Esophagus muscularis mucosa (tissue), 4 donors: ENCODE results near the gene RCN1. TPM values are rescaled to one million over a fixed set of nuclear protein-coding genes. Genes with fewer than 3 reads are reported as not detected.

Experiments
- DNase-seq: peaks from one replicate; pipeline ENCODE4 v3.0.0-alpha.2; 2017; ENCODE audit errors: extremely low spot score
- H3K27ac ChIP-seq, 4 donors: fragments of 200-600 bp; sonication (generic); replicated peaks in 1 of 4; 1 replicate in 3 of 4; 2 replicates in 1 of 4; pipeline ENCODE4 v1.5.1; 2016 to 2019; ENCODE audit warnings: mild to moderate bottlenecking in 1 of 4
- H3K27me3 ChIP-seq, 4 donors: fragments of 200-600 bp; sonication (generic); one replicate each; pipeline versions ENCODE4 v1.5.1 to v1.6.0; 2016 to 2019
- H3K36me3 ChIP-seq, 4 donors: fragments of 200-600 bp; sonication (generic); one replicate each; pipeline ENCODE4 v1.5.1; 2016 to 2019
- H3K4me1 ChIP-seq, 4 donors: fragments of 200-600 bp; sonication (generic); one replicate each; pipeline ENCODE4 v1.5.1; 2016 to 2019
- H3K4me3 ChIP-seq, 4 donors: fragments of 200-600 bp; sonication (generic); 1 replicate in 2 of 4; 2 replicates in 2 of 4; pipeline ENCODE4 v1.5.1; 2016 to 2019; ENCODE audit warnings: mild to moderate bottlenecking in 4 of 4, moderate library complexity in 1 of 4
- H3K9me3 ChIP-seq, 4 donors: fragments of 200-600 bp; sonication (generic); 1 replicate in 3 of 4; 2 replicates in 1 of 4; pipeline ENCODE4 v1.5.1; 2016 to 2019
- EP300 ChIP-seq: sonication (generic); formaldehyde crosslinking; IDR thresholded peaks from one replicate; pipeline ENCODE4 v1.6.1; 2017; ENCODE audit warnings: antibody characterized with exemption
- POLR2A ChIP-seq: fragments of 450-650 bp; IDR thresholded peaks from one replicate; pipeline ENCODE4 v1.6.1; 2017; ENCODE audit warnings: antibody characterized with exemption, moderate library complexity, mild to moderate bottlenecking, low read depth
- POLR2AphosphoS5 ChIP-seq, 2 donors: sonication (generic); formaldehyde crosslinking; IDR thresholded peaks; one replicate each; pipeline ENCODE4 v1.6.1; 2017; ENCODE audit warnings: antibody characterized with exemption in 2 of 2
- WGBS: methylation state at CpG from one replicate; pipeline ENCODE4 v1.1.5; 2018; 5-methylcytosine and 5-hydroxymethylcytosine counted together
- intact Hi-C: fragments of 100-400 bp; cut with DNase I; formaldehyde crosslinking; loops from one replicate; pipeline ENCODE4 v1.15.1; 2023
- total RNA-seq, 4 donors: library from RNA; depleted of rRNA; stranded (reverse); fragments of >200 nt; gene quantifications; one replicate each; pipeline versions ENCODE4 v1.1.0 to v1.2.1, GENCODE V29; 2016
- TF ChIP-seq, protein P1 (sequence below), 3 experiments: fragments of 200-600 bp in 2 of 3; fragments of 450-650 bp in 1 of 3; sonication (generic) in 2 of 3; IDR thresholded peaks; one replicate each; pipeline ENCODE4 v1.5.1; 2017 to 2019; ENCODE audit warnings: antibody characterized with exemption in 3 of 3, mild to moderate bottlenecking in 2 of 3, moderate library complexity in 1 of 3

RCN1 gene
- total RNA-seq, 4 donors from 2014 or later = 27.8 to 67.8 (median 48.8) TPM

GRCh38 chr11:32094923-32095322, 4.0 kb downstream of the RCN1 start:
- intact Hi-C loops = no loop called here

GRCh38 chr11:32098142-32098903, 7.4 kb downstream of the RCN1 start:
- Histone ChIP-seq H3K27me3 (no peaks in the 10 kb centered on the region), H3K9me3 (no peaks in the 10 kb centered on the region), H3K4me3 (no peak overlapping the region), H3K36me3 (peaks cover 22 to 63% (median 54%) of the 10 kb centered on the region in 4 donors), H3K4me1 (peaks cover 0 to 13% (median 8%) of the 10 kb centered on the region in 4 donors), H3K27ac (no peak overlapping the region)
- WGBS = 95% methylated on average over 8 of the region's 8 CpGs
- intact Hi-C loops = no loop called here
- TF ChIP-seq POLR2AphosphoS5 (IDR thresholded peaks at IDR 0.05) (no peak), EP300 (no peak), POLR2A (no peak)
- TF ChIP-seq, protein P1, sequence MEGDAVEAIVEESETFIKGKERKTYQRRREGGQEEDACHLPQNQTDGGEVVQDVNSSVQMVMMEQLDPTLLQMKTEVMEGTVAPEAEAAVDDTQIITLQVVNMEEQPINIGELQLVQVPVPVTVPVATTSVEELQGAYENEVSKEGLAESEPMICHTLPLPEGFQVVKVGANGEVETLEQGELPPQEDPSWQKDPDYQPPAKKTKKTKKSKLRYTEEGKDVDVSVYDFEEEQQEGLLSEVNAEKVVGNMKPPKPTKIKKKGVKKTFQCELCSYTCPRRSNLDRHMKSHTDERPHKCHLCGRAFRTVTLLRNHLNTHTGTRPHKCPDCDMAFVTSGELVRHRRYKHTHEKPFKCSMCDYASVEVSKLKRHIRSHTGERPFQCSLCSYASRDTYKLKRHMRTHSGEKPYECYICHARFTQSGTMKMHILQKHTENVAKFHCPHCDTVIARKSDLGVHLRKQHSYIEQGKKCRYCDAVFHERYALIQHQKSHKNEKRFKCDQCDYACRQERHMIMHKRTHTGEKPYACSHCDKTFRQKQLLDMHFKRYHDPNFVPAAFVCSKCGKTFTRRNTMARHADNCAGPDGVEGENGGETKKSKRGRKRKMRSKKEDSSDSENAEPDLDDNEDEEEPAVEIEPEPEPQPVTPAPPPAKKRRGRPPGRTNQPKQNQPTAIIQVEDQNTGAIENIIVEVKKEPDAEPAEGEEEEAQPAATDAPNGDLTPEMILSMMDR (IDR thresholded peaks at IDR 0.05) = no peak
- no peak for DNase-seq

More at GRCh38 chr11:32094923-32095322, 4.0 kb downstream of the RCN1 start:
- no peak for TF ChIP-seq POLR2AphosphoS5 (IDR thresholded peaks at IDR 0.05)
- TF ChIP-seq, protein P1 (IDR thresholded peaks at IDR 0.05) = no peak
- TF ChIP-seq EP300 = no peak
- no peak for TF ChIP-seq POLR2A
- Histone ChIP-seq H3K36me3 (peaks cover 16 to 29% (median 27%) of the 10 kb centered on the region in 4 donors), H3K9me3 (no peaks in the 10 kb centered on the region), H3K27me3 (no peaks in the 10 kb centered on the region), H3K27ac (no peak overlapping the region), H3K4me1 (peaks cover 11 to 40% (median 30%) of the 10 kb centered on the region in 4 donors), H3K4me3 (no peak overlapping the region)
- WGBS = 100% methylated on average over 1 of the region's 1 CpG
- DNase-seq = no peak

DNA sequence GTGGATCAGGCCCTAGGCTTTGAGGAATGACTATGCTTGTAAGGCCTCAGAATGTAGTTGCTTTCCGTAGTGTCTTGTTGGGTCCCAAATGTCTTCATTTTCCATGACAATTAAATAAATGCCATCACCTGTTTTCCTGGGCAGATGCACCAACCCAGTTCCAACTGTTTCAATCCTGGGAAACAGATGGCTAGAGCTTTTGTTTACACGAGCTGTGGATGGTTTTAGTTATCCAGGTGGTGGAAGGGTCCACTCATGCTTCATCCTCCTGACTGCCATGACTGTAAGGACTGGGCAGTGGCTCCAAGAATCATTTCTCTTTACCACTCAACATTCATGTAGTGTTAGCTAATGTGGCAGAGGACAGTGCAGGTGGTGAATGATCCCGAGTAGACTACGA, 8.6 kb downstream of the RCN1 start:
- no peak overlapping the region for H3K4me3 ChIP-seq
- peaks cover 0 to 7% (median 6%) of the 10 kb centered on the region in 4 donors for H3K4me1 ChIP-seq
- DNase-seq = no peak
- TF ChIP-seq EP300 (no peak), POLR2AphosphoS5 (IDR thresholded peaks at IDR 0.05) (no peak), POLR2A (no peak)
- TF ChIP-seq, protein P1 (IDR thresholded peaks at IDR 0.05) = no peak
- H3K27me3 ChIP-seq = no peaks in the 10 kb centered on the region
- H3K36me3 ChIP-seq = peaks cover 31 to 75% (median 57%) of the 10 kb centered on the region in 4 donors
- H3K9me3 ChIP-seq = no peaks in the 10 kb centered on the region
- 82% methylated on average over 4 of the region's 4 CpGs for WGBS
- intact Hi-C loops = no loop called here
- H3K27ac ChIP-seq = no peak overlapping the region

DNA sequence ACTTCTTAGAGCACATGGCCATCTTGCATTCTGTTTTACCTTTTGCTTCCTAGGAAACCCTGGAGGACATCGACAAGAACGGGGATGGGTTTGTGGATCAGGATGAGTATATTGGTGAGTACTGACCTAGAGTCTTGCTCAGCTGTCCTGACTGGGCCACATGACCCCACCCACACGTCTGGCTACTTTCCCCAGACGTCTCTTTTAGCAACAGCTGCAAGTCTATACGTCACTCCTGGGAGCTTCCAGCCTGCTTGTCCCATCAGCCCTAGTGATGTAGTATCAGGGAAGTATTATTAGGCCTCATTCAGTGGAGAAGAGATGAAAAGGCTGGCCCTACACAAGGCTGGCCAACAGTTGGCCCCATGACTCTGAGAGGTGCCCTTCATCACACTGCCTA, 9.6 kb downstream of the RCN1 start:
- no peak for TF ChIP-seq POLR2A
- TF ChIP-seq EP300 = no peak
- no peak for TF ChIP-seq POLR2AphosphoS5 (IDR thresholded peaks at IDR 0.05)
- TF ChIP-seq, protein P1 (IDR thresholded peaks at IDR 0.05) = no peak
- DNase-seq = no peak
- peaks cover 0 to 7% (median 0%) of the 10 kb centered on the region in 4 donors for H3K4me1 ChIP-seq
- peaks cover 31 to 81% (median 57%) of the 10 kb centered on the region in 4 donors for H3K36me3 ChIP-seq
- intact Hi-C loops = no loop called here
- no peaks in the 10 kb centered on the region for H3K27me3 ChIP-seq
- WGBS = 79% methylated on average over 2 of the region's 5 CpGs
- no peaks in the 10 kb centered on the region for H3K9me3 ChIP-seq
- H3K4me3 ChIP-seq = no peak overlapping the region
- H3K27ac ChIP-seq = no peak overlapping the region
